HK-2 (cell line): ENCODE measurements around the gene FHOD1.

ENCODE experiments used
- DNase-seq: peaks from one replicate; pipeline ENCODE4 v3.0.0-alpha.2; 2018; ENCODE audit not compliant: unreplicated experiment

FHOD1 gene

GRCh38 chr16:67247192-67248072 is at the start of gene FHOD1:
TSS of gene FHOD1 (minus strand) at chr16:67247481. CDS start at chr16:67247410, 71 bp downstream.
- peak; percentile 99 for DNase-seq

GRCh38 chr16:67296420-67296819 is 49.1 kb upstream of the FHOD1 start:
- no peak for DNase-seq

- DNase-seq, result no peak
Measured at GRCh38 chr16:67294938-67295361, 47.7 kb upstream of the FHOD1 start.

DNA sequence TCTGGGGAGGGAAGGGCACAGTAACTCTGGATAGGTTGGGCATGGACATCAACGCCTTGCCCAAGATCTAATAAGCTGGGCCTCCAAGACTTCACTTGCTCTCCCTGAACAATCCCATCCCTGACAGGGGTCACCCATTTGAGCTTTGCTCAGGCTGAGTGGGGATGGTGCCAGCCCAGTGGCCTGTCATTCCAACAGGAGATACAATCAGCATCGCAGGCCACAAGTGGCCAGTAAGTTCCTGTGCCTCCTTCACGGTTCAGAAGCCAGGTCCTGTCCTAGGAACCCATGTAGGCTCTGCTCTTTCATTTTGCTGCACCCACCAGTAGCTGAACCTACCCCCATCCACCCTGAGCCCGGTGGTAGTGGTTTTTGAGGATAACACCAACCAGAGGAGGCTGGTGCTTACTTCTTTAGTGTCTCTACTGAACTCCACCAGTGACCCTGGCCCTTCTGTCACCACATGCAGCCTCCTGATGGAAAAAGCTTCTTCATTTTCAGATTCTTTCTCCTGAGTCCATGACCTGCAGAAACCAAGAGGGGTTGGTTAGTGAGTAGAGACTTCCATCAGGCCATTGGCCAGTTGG is 47.0 kb upstream of the FHOD1 start:
- DNase-seq, result no peak

DNA sequence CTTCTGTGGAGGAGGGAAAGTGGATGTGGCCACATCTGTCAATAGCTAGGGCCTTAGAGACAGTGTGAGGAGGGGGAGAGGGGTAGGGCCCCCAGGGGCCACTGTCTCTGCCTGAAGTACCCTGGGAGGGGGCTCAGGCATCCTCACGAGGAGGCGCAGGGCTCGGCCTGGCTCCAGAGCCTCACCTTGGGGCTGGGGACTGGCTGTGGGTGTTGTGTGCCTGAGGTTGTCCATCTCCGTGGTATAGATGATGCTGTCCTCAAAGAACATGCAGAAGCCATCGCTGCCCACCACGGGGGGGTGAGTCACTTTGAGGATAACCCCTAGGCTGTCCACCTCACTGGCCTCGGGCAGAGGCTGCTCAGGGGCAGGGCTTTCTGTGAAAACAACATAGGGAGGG is 44.2 kb upstream of the FHOD1 start:
- DNase-seq, result no peak

- no peak for DNase-seq
Measured at GRCh38 chr16:67287960-67288359, 40.7 kb upstream of the FHOD1 start.

DNA sequence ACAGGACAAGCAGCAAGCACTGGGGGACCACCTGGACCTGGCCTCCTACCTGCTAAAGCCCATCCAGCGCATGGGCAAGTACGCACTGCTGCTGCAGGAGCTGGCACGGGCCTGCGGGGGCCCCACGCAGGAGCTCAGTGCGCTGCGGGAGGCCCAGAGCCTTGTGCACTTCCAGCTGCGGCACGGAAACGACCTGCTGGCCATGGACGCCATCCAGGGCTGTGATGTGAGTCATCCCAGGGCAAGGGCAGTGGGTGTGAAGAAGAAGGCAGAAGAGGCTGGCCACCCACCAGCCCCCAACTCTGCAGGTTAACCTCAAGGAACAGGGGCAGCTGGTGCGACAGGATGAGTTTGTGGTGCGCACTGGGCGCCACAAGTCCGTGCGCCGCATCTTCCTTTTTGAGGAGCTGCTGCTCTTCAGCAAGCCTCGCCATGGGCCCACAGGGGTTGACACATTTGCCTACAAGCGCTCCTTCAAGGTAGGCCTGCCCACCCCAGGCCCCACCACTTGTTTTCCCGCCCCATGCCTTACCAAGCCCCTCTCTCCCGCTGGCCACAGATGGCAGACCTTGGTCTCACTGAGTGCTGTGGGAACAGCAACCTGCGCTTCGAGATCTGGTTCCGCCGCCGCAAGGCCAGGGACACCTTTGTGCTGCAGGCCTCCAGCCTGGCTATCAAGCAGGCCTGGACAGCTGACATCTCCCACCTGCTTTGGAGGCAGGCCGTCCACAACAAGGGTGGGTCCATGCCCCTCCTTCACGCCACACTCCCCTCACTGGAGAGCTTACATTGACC is 39.4 kb upstream of the FHOD1 start:
- DNase-seq, result no peak

GRCh38 chr16:67284699-67285646 is 37.7 kb upstream of the FHOD1 start:
- no peak for DNase-seq

DNA sequence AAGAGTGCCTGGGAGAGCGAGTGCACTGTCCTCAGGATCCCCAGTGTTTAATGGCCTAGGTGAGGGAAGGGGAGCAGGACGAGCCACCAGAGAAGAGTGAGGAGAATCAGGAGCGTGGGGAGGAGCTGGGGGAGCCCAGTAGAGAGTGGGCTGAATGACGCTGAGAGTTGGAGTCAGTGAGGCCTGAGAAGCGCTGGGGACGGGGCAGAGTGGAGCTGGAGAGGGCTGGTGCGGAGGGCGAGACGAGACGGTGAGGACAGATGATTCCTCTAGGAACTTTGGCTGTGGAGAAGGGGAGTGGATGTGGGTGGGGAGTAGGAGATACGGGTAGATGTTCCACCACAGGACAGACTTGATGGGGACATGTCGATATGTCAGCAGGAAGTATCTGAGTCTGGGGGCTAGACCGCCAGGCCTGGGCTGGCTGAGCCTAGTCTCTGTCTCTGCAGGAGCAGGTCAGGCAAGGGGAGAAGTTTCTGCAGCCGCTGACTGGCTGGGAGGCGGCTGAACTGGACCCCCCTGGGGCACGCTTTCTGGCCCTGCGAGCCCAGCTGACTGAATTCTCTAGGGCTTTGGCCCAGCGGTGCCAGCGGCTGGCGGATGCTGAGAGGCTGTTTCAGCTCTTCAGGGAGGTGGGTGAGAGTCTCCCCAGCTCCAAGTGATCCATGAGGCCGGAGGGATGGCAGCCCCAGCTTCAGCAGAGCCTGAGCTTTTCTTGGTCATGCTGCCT is 36.7 kb upstream of the FHOD1 start:
- DNase-seq, result no peak

GRCh38 chr16:67283039-67283825 is 36.0 kb upstream of the FHOD1 start:
- no peak for DNase-seq

DNA sequence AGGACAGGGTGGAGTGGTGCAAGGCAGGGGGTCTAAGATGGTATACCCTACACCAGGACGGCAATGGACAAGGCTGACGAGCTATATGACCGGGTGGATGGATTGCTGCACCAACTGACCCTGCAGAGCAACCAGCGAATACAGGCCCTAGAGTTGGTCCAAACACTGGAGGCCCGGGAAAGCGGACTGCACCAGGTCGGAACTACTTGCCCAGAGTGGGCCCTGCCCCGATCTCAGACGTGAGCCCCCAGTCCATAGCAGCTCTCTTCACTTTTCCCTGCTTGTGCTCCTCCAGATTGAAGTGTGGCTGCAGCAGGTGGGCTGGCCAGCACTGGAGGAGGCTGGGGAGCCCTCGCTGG is 35.1 kb upstream of the FHOD1 start:
- DNase-seq, result no peak

GRCh38 chr16:67281536-67282446 is 34.5 kb upstream of the FHOD1 start:
- DNase-seq, result no peak

DNA sequence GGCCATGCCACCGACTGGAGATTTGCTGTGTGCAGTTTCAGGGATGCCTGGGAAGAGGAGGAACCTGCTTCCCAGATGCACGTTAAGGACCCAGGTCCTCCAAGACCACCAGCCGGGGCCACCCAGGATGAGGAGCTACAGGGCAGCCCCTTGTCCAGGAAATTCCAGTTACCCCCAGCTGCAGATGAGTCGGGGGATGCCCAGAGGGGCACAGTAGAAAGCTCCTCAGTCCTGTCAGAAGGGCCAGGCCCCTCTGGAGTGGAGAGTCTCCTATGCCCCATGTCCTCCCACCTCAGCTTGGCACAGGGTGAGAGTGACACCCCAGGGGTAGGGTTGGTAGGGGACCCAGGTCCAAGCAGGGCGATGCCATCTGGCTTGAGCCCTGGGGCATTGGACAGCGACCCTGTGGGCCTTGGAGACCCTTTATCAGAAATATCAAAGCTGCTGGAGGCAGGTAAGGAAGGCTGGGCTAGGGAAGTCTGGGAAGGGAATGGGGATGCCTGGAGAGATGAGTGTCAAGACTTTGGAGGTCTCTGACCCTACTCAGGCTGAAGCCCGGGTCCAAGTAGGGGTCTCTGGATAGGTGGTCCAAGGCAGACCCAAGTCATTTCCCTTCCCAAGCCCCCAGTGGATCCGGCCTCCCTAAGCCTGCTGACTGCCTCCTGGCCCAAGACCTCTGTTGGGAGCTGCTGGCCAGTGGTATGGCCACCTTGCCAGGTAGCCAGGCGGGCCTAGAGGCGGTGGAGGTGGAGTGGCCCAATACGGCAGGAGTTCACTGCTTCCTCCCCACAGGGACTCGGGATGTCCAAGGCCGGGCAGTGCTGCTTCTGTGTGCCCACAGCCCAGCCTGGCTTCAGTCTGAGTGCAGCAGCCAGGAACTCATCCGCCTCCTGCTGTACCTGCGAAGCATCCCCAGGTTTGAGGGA is 33.1 kb upstream of the FHOD1 start:
- DNase-seq, result no peak

DNA sequence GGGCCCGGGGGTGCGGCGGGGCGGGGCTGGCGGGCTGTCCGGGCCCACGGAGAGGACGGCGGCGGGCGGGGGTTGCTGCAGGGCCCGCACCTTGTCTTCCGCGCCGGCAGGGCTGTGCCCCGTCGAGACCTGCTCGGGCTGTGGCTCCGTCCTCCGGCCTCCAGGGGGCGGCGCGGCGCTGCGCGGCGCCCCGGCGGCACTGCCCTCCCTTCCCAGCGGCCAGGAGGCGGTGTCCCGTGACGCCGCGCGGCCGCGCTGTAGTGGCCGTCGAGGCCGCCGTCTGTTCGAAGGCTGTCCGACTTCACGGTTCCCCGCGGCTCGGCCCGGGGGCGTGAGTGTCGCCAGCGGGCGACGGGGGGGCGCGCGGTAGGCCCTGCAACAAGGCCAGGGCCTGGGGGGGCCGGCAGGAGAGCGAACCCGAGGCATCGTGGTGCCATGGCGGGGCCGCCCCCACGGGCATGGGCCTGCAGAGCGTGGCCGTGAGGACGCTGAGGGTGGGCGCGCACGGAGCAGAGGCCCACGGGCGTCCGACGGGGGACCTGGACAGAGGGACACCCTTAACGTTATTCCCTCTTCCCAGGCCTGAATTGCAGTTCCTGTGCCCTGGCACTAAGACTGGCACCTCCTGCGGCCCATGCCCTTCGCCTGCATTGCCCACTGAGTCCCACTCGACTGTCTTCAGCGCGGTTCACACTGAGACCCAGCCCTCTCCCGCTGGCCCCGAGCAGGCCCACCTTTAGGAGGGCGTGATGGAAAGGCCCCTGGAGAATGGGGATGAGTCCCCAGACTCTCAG is 32.2 kb upstream of the FHOD1 start, which contains the start of gene PLEKHG4:
TSS of gene PLEKHG4 (plus strand) at position 237 of the 794 bp plus-strand sequence. CDS start at position 750, 513 bp downstream.
- DNase-seq, result peak; percentile 89

DNA sequence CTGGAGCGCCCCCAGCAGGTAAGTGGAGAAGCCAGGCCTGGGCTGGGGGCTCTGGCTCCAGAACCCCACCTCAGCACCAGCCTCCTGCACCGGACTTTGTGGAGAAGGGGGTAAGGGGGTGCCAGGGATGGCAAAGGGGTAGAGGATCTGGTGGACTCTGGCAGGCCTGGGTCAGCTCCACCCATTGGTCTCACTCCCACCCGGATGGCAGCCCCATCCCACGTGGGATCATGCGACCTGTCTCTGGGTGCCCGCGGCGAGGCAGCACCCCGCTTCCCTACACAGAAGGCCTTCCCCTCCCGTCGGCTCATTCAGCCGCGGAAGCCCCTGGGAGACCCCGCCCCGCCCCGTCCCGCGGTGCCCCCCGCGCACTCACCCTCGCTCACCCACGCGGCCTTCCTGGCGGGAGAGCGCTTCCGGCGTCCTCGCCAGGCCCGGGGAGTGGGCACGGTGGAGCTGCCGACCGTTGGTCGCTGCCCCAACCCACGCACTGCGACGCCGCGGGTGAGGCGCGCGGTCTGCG is 31.6 kb upstream of the FHOD1 start:
- DNase-seq, result no peak

DNA sequence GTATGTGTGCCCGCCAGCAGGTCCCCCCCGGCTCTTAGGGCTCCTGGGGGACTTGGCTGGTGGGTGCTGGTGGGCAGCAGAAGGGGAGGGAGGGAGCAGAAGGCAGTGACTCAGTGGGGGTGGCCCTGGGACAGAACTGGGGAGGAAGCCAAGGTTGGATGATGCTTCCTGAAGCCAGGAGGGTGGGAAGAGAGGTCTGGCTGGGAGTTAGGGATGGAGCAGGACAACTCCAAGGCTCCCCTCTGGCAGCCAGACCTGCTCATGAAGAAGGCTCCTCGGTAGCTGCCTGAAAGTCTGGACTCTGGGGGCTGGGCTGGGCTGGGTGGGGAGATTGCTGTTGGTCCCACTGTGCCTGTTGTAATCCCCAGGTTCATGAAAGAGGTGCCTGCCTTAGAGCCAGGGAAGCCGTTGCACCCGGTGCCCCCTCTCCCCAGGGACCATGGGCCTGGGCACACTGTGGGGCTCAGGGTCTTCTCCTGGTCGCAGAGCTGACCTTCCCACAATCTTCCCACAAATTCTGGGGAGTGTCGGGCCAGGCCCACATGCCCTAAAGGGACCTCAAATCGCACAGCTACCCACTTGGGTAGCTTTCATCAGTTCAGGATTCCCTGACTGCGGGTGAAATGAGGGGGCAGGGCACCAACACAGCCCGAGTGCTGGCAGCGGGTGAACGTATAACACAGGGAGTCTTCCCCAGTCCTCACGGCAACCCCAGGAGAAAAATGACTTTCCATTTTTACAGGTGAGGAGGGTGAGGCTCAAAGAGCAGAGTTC is 30.9 kb upstream of the FHOD1 start:
- DNase-seq, result peak; percentile 73
